OCI-LY7 (cell line): ENCODE results near the gene DIPK1C.

ENCODE experiments used
- EZH2phosphoT487 ChIP-seq: fragments of 200-600 bp; sonication (generic); IDR thresholded peaks from 2 replicates; pipeline ENCODE4 v1.6.1; 2018; ENCODE audit warnings: low read depth, borderline replicate concordance, mild to moderate bottlenecking, mixed run types, antibody characterized with exemption, low read length, moderate library complexity, mixed read lengths
- TF ChIP-seq, protein P1 (sequence below): fragments of 200-600 bp; sonication (generic); conservative IDR thresholded peaks from 2 replicates; pipeline ENCODE4 v1.5.1; 2014; ENCODE audit warnings: mild to moderate bottlenecking, antibody characterized with exemption, low read length, moderate library complexity, mixed read lengths

DNA sequence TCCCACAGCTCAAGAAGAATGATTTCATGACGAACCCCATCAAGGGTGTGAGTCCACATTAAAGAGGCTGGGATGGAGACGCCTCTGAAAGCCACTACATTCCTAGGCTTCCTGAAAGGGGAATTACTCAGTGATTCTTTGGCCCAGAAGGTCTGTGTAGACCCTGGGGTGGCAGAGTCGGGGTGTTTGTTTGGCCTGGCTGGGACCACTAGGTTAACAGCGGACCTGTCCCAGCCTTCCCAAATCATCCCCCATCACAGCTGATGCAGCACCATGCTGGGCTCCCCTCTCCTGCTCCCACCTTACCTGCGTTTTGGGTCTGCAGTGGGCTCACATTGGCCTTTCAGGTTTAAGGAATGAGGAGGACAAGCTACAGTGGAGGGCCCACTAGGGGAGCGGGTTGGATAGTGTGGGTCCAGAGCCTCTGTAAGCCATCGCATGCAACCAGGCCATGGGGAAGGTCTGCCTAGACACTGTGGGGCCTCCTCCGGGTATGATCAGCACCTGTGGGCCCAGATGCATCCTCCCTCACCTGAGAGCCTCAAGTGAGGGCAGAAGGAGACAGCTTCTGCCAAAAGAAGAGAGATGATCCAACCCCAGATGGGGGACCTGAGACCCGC is 16.2 kb downstream of the DIPK1C start:
- TF ChIP-seq, protein P1, sequence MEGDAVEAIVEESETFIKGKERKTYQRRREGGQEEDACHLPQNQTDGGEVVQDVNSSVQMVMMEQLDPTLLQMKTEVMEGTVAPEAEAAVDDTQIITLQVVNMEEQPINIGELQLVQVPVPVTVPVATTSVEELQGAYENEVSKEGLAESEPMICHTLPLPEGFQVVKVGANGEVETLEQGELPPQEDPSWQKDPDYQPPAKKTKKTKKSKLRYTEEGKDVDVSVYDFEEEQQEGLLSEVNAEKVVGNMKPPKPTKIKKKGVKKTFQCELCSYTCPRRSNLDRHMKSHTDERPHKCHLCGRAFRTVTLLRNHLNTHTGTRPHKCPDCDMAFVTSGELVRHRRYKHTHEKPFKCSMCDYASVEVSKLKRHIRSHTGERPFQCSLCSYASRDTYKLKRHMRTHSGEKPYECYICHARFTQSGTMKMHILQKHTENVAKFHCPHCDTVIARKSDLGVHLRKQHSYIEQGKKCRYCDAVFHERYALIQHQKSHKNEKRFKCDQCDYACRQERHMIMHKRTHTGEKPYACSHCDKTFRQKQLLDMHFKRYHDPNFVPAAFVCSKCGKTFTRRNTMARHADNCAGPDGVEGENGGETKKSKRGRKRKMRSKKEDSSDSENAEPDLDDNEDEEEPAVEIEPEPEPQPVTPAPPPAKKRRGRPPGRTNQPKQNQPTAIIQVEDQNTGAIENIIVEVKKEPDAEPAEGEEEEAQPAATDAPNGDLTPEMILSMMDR, result no peak
- TF ChIP-seq EZH2phosphoT487, result no peak
